HEK293 (cell line): ENCODE measurements around the gene R3HDM2.

ENCODE experiments used
- GLIS2 ChIP-seq: fragments of 450-650 bp; formaldehyde crosslinking; IDR thresholded peaks from 2 replicates; pipeline ENCODE4 v1.5.1; 2016; ENCODE audit warnings: missing biosample characterization, missing genetic modification characterization
- INSM2 ChIP-seq: fragments of 450-650 bp; formaldehyde crosslinking; IDR thresholded peaks from 2 replicates; pipeline ENCODE4 v1.5.1; 2016; ENCODE audit warnings: missing biosample characterization, missing genetic modification characterization
- MEIS1 ChIP-seq: sonication (generic); formaldehyde crosslinking; IDR thresholded peaks from 2 replicates; pipeline ENCODE4 v1.8.1; 2022; ENCODE audit warnings: missing genetic modification reagents, mild to moderate bottlenecking, borderline replicate concordance
- MZF1 ChIP-seq: fragments of 450-650 bp; formaldehyde crosslinking; IDR thresholded peaks from 2 replicates; pipeline ENCODE4 v1.5.1; 2017; ENCODE audit warnings: missing biosample characterization, missing genetic modification characterization, borderline replicate concordance
- PBX3 ChIP-seq: sonication (generic); formaldehyde crosslinking; IDR thresholded peaks from 2 replicates; pipeline ENCODE4 v1.8.1; 2022; ENCODE audit warnings: mild to moderate bottlenecking, moderate library complexity, missing genetic modification reagents
- PRDM4 ChIP-seq: fragments of 450-650 bp; formaldehyde crosslinking; IDR thresholded peaks from 2 replicates; pipeline ENCODE4 v1.5.1; 2017; ENCODE audit warnings: missing biosample characterization, missing genetic modification characterization
- REPIN1 ChIP-seq: fragments of 450-650 bp; formaldehyde crosslinking; IDR thresholded peaks from 2 replicates; pipeline ENCODE4 v1.5.1; 2017; ENCODE audit warnings: missing biosample characterization, missing genetic modification characterization, low read depth
- SCRT1 ChIP-seq: fragments of 450-650 bp; formaldehyde crosslinking; IDR thresholded peaks from 2 replicates; pipeline ENCODE4 v1.5.1; 2016; ENCODE audit warnings: missing biosample characterization, missing genetic modification characterization, borderline replicate concordance
- SCRT2 ChIP-seq: fragments of 450-650 bp; formaldehyde crosslinking; IDR thresholded peaks from 2 replicates; pipeline ENCODE4 v1.5.1; 2016; ENCODE audit warnings: missing biosample characterization, missing genetic modification characterization
- SP2 ChIP-seq: fragments of 450-650 bp; formaldehyde crosslinking; IDR thresholded peaks from 2 replicates; pipeline ENCODE4 v1.5.1; 2016; ENCODE audit warnings: missing biosample characterization, missing genetic modification characterization
- YY1 ChIP-seq: fragments of 450-650 bp; formaldehyde crosslinking; IDR thresholded peaks from 2 replicates; pipeline ENCODE4 v1.5.1; 2018; ENCODE audit warnings: missing biosample characterization, missing genetic modification characterization
- ZFP3 ChIP-seq: fragments of 450-650 bp; formaldehyde crosslinking; IDR thresholded peaks from 2 replicates; pipeline ENCODE4 v1.5.1; 2016; ENCODE audit warnings: low read depth, missing biosample characterization, missing genetic modification characterization
- ZNF132 ChIP-seq: fragments of 450-650 bp; formaldehyde crosslinking; IDR thresholded peaks from 2 replicates; pipeline ENCODE4 v1.5.1; 2017; ENCODE audit warnings: missing biosample characterization, missing genetic modification characterization, borderline replicate concordance
- ZNF146 ChIP-seq: fragments of 450-650 bp; formaldehyde crosslinking; IDR thresholded peaks from 2 replicates; pipeline ENCODE4 v1.5.1; 2016; ENCODE audit warnings: missing biosample characterization, missing genetic modification characterization
- ZNF157 ChIP-seq: fragments of 450-650 bp; formaldehyde crosslinking; IDR thresholded peaks from 2 replicates; pipeline ENCODE4 v1.5.1; 2016; ENCODE audit warnings: missing biosample characterization, missing genetic modification characterization
- ZNF169 ChIP-seq: fragments of 450-650 bp; formaldehyde crosslinking; IDR thresholded peaks from 2 replicates; pipeline ENCODE4 v1.5.1; 2016; ENCODE audit warnings: missing biosample characterization, missing genetic modification characterization
- ZNF239 ChIP-seq: fragments of 450-650 bp; formaldehyde crosslinking; IDR thresholded peaks from 2 replicates; pipeline ENCODE4 v1.5.1; 2016; ENCODE audit warnings: missing biosample characterization, missing genetic modification characterization
- ZNF26 ChIP-seq: fragments of 450-650 bp; formaldehyde crosslinking; IDR thresholded peaks from 2 replicates; pipeline ENCODE4 v1.5.1; 2016; ENCODE audit warnings: missing biosample characterization, missing genetic modification characterization
- ZNF324 ChIP-seq: fragments of 450-650 bp; formaldehyde crosslinking; IDR thresholded peaks from 2 replicates; pipeline ENCODE4 v1.5.1; 2016; ENCODE audit warnings: missing biosample characterization, missing genetic modification characterization
- ZNF48 ChIP-seq: fragments of 450-650 bp; formaldehyde crosslinking; IDR thresholded peaks from 2 replicates; pipeline ENCODE4 v1.5.1; 2016; ENCODE audit warnings: missing biosample characterization, missing genetic modification characterization
- ZNF488 ChIP-seq: fragments of 450-650 bp; formaldehyde crosslinking; IDR thresholded peaks from 2 replicates; pipeline ENCODE4 v1.5.1; 2016; ENCODE audit warnings: missing biosample characterization, missing genetic modification characterization
- ZNF530 ChIP-seq: fragments of 450-650 bp; formaldehyde crosslinking; IDR thresholded peaks from 2 replicates; pipeline ENCODE4 v1.5.1; 2016; ENCODE audit warnings: low read depth, missing biosample characterization, missing genetic modification characterization
- ZNF549 ChIP-seq: fragments of 450-650 bp; IDR thresholded peaks from 2 replicates; pipeline ENCODE4 v1.5.1; 2018; ENCODE audit warnings: missing biosample characterization, missing genetic modification characterization, mild to moderate bottlenecking, inconsistent platforms, moderate library complexity
- ZNF558 ChIP-seq: fragments of 450-650 bp; formaldehyde crosslinking; IDR thresholded peaks from 2 replicates; pipeline ENCODE4 v1.5.1; 2016; ENCODE audit warnings: missing biosample characterization, missing genetic modification characterization
- ZNF561 ChIP-seq: fragments of 450-650 bp; IDR thresholded peaks from 2 replicates; pipeline ENCODE4 v1.5.1; 2018; ENCODE audit warnings: missing biosample characterization, missing genetic modification characterization, borderline replicate concordance
- ZNF600 ChIP-seq: fragments of 450-650 bp; formaldehyde crosslinking; IDR thresholded peaks from 2 replicates; pipeline ENCODE4 v1.5.1; 2016; ENCODE audit warnings: missing biosample characterization, missing genetic modification characterization
- ZNF621 ChIP-seq: fragments of 450-650 bp; formaldehyde crosslinking; IDR thresholded peaks from 2 replicates; pipeline ENCODE4 v1.5.1; 2017; ENCODE audit warnings: missing biosample characterization, missing genetic modification characterization
- ZNF707 ChIP-seq: fragments of 450-650 bp; formaldehyde crosslinking; IDR thresholded peaks from 2 replicates; pipeline ENCODE4 v1.5.1; 2016; ENCODE audit warnings: missing biosample characterization, missing genetic modification characterization
- ZNF76 ChIP-seq: fragments of 450-650 bp; formaldehyde crosslinking; IDR thresholded peaks from 2 replicates; pipeline ENCODE4; 2016; ENCODE audit warnings: low read depth, missing biosample characterization, missing genetic modification characterization, borderline replicate concordance
- ZSCAN16 ChIP-seq: fragments of 450-650 bp; formaldehyde crosslinking; IDR thresholded peaks from 2 replicates; pipeline ENCODE4 v1.5.1; 2016; ENCODE audit warnings: missing biosample characterization, missing genetic modification characterization
- ZSCAN4 ChIP-seq: fragments of 450-650 bp; formaldehyde crosslinking; IDR thresholded peaks from 2 replicates; pipeline ENCODE4 v1.5.1; 2017; ENCODE audit warnings: missing biosample characterization, missing genetic modification characterization
- ZXDB ChIP-seq: fragments of 450-650 bp; formaldehyde crosslinking; IDR thresholded peaks from 2 replicates; pipeline ENCODE4 v1.5.1; 2016; ENCODE audit warnings: missing biosample characterization, missing genetic modification characterization

R3HDM2 gene

GRCh38 chr12:57454566-57455373 lies 23.9 kb upstream of the R3HDM2 start, which contains the start of gene INHBE (continued):
- TF ChIP-seq ZSCAN4 (0 out of 2 replicates have a peak, but pooled peaks have one; percentile 7), SCRT1 (tag by site-specific recombination) (no peak), INSM2 (tag by site-specific recombination) (peak; percentile 28; the same call in 1 of the 2 replicates), MEIS1 (CRISPR knock-in tag) (no peak), ZNF157 (tag by site-specific recombination) (no peak), REPIN1 (tag by site-specific recombination) (no peak), ZXDB (peak; percentile 86), ZNF26 (tag by site-specific recombination) (no peak), ZNF48 (tag by site-specific recombination) (no peak), ZNF239 (tag by site-specific recombination) (no peak), ZNF132 (no peak), ZNF76 (peak; percentile 32; the same call in 1 of the 2 replicates), ZNF530 (tag by site-specific recombination) (no peak), PRDM4 (tag by site-specific recombination) (peak; percentile 33; the same call in 1 of the 2 replicates), ZFP3 (tag by site-specific recombination) (no peak), YY1 (no peak), ZSCAN16 (no peak), SP2 (peak; percentile 62), GLIS2 (tag by site-specific recombination) (peak; percentile 46; the same call in 1 of the 2 replicates), ZNF324 (peak; percentile 93; the same call in 1 of the 2 replicates), SCRT2 (tag by site-specific recombination) (no peak), ZNF707 (tag by site-specific recombination) (peak; percentile 45; the same call in 1 of the 2 replicates), ZNF621 (tag by site-specific recombination) (no peak), ZNF488 (tag by site-specific recombination) (no peak; the same call in 1 of the 2 replicates), PBX3 (no peak), ZNF549 (tag by site-specific recombination) (no peak), ZNF558 (no peak), ZNF600 (tag by site-specific recombination) (peak; percentile 66), ZNF146 (no peak), ZNF561 (tag by site-specific recombination) (no peak), MZF1 (tag by site-specific recombination) (peak; percentile 53; the same call in 1 of the 2 replicates), ZNF169 (no peak)
